NCI-H2081 (cell line): ENCODE measurements around the gene MS4A7.

Source experiments
- DNase-seq, 2 experiments: peaks; one replicate each; lab custom pipeline; 2025; lab: John Stamatoyannopoulos, UW

MS4A7 gene

GRCh38 chr11:60370811-60371298 is 7.5 kb upstream of the MS4A7 start:
- DNase-seq: peak; percentile 61 to 84

- DNase-seq: no peak
These were observed 6.9 kb upstream of the MS4A7 start for GRCh38 chr11:60371386-60371785.

GRCh38 chr11:60371854-60372253 is 6.5 kb upstream of the MS4A7 start:
- no peak for DNase-seq

- no peak for DNase-seq
These were observed 5.6 kb upstream of the MS4A7 start for GRCh38 chr11:60372767-60373166.

GRCh38 chr11:60375316-60375715 is 3.0 kb upstream of the MS4A7 start:
- DNase-seq: no peak

GRCh38 chr11:60376601-60377000 is 1.7 kb upstream of the MS4A7 start:
- no peak for DNase-seq

GRCh38 chr11:60377401-60378136 is 763 bp upstream of the MS4A7 start:
- no peak for DNase-seq

GRCh38 chr11:60389279-60389910 is 11.1 kb downstream of the MS4A7 start:
- no peak for DNase-seq

- no peak for DNase-seq
These were observed 12.1 kb downstream of the MS4A7 start for GRCh38 chr11:60390419-60390818.

GRCh38 chr11:60392361-60392760 is 14.0 kb downstream of the MS4A7 start:
- DNase-seq: no peak

GRCh38 chr11:60393016-60393415 is 14.7 kb downstream of the MS4A7 start:
- DNase-seq: no peak

GRCh38 chr11:60394666-60395380 is 16.5 kb downstream of the MS4A7 start:
- DNase-seq: no peak

- no peak for DNase-seq
These were observed 18.1 kb downstream of the MS4A7 start, which contains the start of gene MS4A14 for GRCh38 chr11:60396382-60396781. MS4A14 (plus strand) TSS chr11:60396459; CDS start chr11:60396579, 120 bp downstream.

- no peak for DNase-seq
These were observed 18.5 kb downstream of the MS4A7 start for GRCh38 chr11:60396799-60397198.

- no peak for DNase-seq
These were observed 41.7 kb downstream of the MS4A7 start for GRCh38 chr11:60420015-60420414.

GRCh38 chr11:60422609-60423008 is 44.3 kb downstream of the MS4A7 start:
- DNase-seq: no peak

- peak; percentile 19 to 42 for DNase-seq
These were observed 50.2 kb downstream of the MS4A7 start for GRCh38 chr11:60428517-60428916.

GRCh38 chr11:60429272-60429671 is 50.9 kb downstream of the MS4A7 start, which contains the start of gene MS4A5:
MS4A5 (plus strand) TSS chr11:60429572; CDS start chr11:60429675, 103 bp downstream.
- DNase-seq: no peak

- no peak for DNase-seq
These were observed 52.9 kb downstream of the MS4A7 start for GRCh38 chr11:60431251-60431650.

- DNase-seq: no peak
These were observed 55.1 kb downstream of the MS4A7 start for GRCh38 chr11:60433401-60433800.
